B cell (primary cell): ENCODE measurements around the gene CNTNAP2.

Experiments used
- CTCF ChIP-seq: fragments of 200-600 bp; IDR thresholded peaks from one replicate; pipeline ENCODE4 v1.8.0; 2022; ENCODE audit warnings: antibody characterized with exemption, mild to moderate bottlenecking
- EZH2 ChIP-seq: IDR thresholded peaks from 2 replicates; pipeline ENCODE4 v1.6.1; 2012; ENCODE audit warnings: borderline replicate concordance, low read depth, mild to moderate bottlenecking, moderate library complexity, low read length; ENCODE audit not compliant: insufficient read depth, poor library complexity, severe bottlenecking

GRCh38 chr7:148291799-148292198 lies 2175.2 kb downstream of the CNTNAP2 start:
- no peak for TF ChIP-seq CTCF
- no peak for TF ChIP-seq EZH2
